VCaP (cell line): ENCODE data around the gene FAM131A.

Experiments used
- H3K27ac ChIP-seq: fragments of 450-650 bp; 2 replicates; pipeline ENCODE4 v1.5.1; 2017
- CTCF ChIP-seq: fragments of 450-650 bp; conservative IDR thresholded peaks from 2 replicates; pipeline ENCODE4 v1.5.1; 2017; ENCODE audit warnings: mild to moderate bottlenecking, moderate library complexity

FAM131A gene

GRCh38 chr3:184337399-184337714 is at the start of gene FAM131A:
Gene FAM131A (plus strand): TSS chr3:184337600. CDS start chr3:184337631, 31 bp downstream.
- TF ChIP-seq CTCF: no peak
- peak within 1 kb of the TSS; percentile 81 for H3K27ac ChIP-seq

GRCh38 chr3:184289426-184289938 is 47.9 kb upstream of the FAM131A start:
- TF ChIP-seq CTCF: peak; percentile 71

GRCh38 chr3:184290331-184290730 is 47.1 kb upstream of the FAM131A start:
- peak overlapping the region; percentile 30; the same call in 1 of the 2 replicates for H3K27ac ChIP-seq
- no peak for TF ChIP-seq CTCF

More at GRCh38 chr3:184289426-184289938, 47.9 kb upstream of the FAM131A start:
- H3K27ac ChIP-seq: peak overlapping the region; percentile 30; the same call in 1 of the 2 replicates

GRCh38 chr3:184291044-184291737 is 46.2 kb upstream of the FAM131A start:
- TF ChIP-seq CTCF: no peak
- H3K27ac ChIP-seq: no peak overlapping the region

- TF ChIP-seq CTCF: no peak
- no peak overlapping the region for H3K27ac ChIP-seq
Measured at GRCh38 chr3:184291738-184292445, 45.5 kb upstream of the FAM131A start.

GRCh38 chr3:184295771-184296170 is 41.6 kb upstream of the FAM131A start:
- H3K27ac ChIP-seq: no peak overlapping the region
- TF ChIP-seq CTCF: no peak

- TF ChIP-seq CTCF: no peak
- H3K27ac ChIP-seq: no peak overlapping the region
Measured at GRCh38 chr3:184296616-184297015, 40.8 kb upstream of the FAM131A start.
